ENCODE measurements around the gene PHACTR1.

GRCh38 chr6:12800120-12800519 lies 83.6 kb downstream of the PHACTR1 start:
- TF ChIP-seq CTCF (IDR thresholded peaks at IDR 0.05) (no peak), POLR2A (IDR thresholded peaks at IDR 0.05) (no peak)
